Cardiac fibroblast (primary cell): ENCODE results near the gene PKDCC.
A peak's percentile ranks its signal among the peaks of the same experiment; 100 is the strongest.

ENCODE experiments used
- DNase-seq, 2 donors: peaks; one replicate each; pipeline versions ENCODE4 v3.0.0 to v3.0.0-alpha.2; 2010; ENCODE audit warnings: low read depth in 2 of 2
- H3K4me3 ChIP-seq, 2 donors: replicated peaks in 1 of 2; 1 replicate in 1 of 2; 2 replicates in 1 of 2; pipeline ENCODE4 v1.5.1; 2011; ENCODE audit warnings: low read depth in 2 of 2, low read length in 2 of 2, mild to moderate bottlenecking in 2 of 2, moderate library complexity in 1 of 2
- TF ChIP-seq, protein P1 (sequence below): IDR thresholded peaks from one replicate; pipeline ENCODE4 v1.5.1; 2011; ENCODE audit warnings: low read depth, mild to moderate bottlenecking, low read length, inconsistent platforms

Gene PKDCC

DNA sequence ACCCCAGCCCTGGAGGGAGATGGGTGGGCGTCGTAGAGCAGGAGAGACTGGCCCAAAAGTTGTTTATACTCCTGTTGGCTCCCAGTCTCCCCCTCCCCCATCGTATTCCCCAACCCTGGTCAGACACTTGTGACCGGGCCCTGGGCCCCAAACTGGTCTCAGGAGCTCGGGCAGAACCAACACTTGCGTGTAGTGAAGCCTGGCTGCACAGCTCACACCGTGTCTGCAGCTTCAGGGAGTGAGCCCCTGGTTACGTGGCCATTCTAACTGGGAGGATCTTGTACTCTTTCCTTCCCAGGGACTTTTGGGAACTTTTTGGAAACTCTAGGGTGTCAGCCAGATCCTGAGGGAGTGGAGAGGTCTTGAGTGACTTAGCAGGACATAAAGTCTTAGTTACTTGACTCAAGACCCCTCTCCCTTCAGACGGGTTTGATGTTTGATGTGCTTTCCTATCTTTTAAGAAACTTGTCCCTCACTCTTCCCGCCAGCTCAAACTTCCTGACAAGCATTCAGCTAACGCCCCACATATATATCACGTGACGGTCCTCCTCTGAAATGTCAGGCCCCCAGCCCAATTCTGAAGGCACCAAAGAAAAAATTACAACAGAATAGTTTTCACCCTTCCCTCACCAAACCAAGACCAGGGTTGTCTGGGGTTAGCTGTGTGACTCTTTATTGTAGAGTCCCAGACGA, 2.3 kb downstream of the PKDCC start:
- TF ChIP-seq, protein P1, sequence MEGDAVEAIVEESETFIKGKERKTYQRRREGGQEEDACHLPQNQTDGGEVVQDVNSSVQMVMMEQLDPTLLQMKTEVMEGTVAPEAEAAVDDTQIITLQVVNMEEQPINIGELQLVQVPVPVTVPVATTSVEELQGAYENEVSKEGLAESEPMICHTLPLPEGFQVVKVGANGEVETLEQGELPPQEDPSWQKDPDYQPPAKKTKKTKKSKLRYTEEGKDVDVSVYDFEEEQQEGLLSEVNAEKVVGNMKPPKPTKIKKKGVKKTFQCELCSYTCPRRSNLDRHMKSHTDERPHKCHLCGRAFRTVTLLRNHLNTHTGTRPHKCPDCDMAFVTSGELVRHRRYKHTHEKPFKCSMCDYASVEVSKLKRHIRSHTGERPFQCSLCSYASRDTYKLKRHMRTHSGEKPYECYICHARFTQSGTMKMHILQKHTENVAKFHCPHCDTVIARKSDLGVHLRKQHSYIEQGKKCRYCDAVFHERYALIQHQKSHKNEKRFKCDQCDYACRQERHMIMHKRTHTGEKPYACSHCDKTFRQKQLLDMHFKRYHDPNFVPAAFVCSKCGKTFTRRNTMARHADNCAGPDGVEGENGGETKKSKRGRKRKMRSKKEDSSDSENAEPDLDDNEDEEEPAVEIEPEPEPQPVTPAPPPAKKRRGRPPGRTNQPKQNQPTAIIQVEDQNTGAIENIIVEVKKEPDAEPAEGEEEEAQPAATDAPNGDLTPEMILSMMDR = no peak
- H3K4me3 ChIP-seq = peak overlapping the region; percentile 64 to 91
- DNase-seq = no peak

DNA sequence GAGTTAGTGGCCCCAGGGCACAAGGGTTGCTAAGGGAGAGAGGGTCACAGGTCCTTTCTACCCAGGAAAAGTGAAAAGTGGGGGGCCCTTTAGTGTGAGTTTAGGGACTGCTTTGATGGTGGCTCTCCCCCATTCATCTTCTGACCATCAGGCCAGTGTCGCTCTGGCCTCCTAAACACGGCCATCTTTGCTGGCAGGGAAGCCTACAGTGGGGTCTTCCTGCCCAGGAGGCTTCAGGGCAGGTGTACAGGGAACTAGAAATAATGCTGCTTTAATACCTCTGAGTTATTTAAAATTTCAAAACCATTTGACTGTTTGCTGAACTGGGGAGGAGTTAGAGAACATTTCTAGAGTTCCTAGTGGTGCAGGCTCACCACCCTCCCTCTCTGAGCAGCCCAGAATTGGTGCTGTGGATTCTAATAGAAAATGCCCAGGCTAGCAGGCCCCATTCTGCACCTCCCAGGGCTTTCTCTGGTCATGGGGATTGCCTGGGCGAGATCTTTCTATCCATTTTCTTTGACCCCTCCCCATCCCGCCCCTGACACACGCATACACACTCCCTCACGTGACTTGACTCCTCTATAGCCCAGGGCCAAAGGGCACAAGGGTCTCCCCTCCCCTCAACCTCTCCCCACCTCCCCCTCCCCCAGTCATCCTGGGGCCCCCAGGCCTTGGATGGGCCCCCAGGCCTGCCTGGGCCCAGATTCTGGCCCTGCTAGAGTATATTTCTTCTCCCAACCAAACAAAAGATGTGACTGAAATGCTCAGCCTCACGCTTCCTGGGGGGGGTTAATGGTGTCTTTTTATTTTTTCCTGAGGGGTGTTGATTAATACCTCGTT, 3.1 kb downstream of the PKDCC start:
- TF ChIP-seq, protein P1 = no peak
- H3K4me3 ChIP-seq = peak overlapping the region in 1 of 2 donors; percentile 91
- DNase-seq = peak in 1 of 2 donors; percentile 58

DNA sequence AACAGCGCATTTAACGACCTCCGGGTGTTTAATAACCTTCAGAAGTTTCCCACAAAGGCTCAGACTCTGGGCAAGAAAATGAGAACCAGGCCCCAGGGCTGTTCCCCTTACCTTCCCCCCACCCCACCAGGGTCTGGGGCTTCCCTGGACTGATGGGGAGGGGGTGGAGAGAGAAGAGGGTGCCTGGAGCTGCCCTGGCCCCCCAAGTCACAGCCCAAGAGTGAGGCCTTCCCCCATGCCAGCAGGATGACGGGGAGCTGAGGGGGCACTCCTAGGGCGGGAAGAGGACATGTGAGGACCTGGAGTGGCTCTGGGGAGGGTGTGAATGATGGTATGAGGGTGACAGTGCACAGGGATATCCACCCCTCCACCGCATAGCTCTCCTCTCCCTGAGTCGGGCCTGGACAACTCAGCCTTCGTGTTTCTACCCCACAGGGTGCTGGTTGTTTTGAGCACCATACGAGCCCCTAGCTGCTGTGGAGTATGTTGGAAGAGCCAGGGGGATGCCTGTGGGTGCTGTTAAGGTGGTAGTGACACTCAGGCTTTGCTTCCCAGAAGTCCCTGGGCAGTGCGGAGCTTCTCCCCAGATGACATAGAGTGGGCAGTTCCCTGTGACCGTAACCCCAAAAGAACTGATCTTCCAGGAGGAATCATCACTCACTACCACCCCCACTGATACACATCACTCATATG, 3.9 kb downstream of the PKDCC start:
- TF ChIP-seq, protein P1 = no peak
- H3K4me3 ChIP-seq = peak overlapping the region in 1 of 2 donors; percentile 91
- DNase-seq = no peak

DNA sequence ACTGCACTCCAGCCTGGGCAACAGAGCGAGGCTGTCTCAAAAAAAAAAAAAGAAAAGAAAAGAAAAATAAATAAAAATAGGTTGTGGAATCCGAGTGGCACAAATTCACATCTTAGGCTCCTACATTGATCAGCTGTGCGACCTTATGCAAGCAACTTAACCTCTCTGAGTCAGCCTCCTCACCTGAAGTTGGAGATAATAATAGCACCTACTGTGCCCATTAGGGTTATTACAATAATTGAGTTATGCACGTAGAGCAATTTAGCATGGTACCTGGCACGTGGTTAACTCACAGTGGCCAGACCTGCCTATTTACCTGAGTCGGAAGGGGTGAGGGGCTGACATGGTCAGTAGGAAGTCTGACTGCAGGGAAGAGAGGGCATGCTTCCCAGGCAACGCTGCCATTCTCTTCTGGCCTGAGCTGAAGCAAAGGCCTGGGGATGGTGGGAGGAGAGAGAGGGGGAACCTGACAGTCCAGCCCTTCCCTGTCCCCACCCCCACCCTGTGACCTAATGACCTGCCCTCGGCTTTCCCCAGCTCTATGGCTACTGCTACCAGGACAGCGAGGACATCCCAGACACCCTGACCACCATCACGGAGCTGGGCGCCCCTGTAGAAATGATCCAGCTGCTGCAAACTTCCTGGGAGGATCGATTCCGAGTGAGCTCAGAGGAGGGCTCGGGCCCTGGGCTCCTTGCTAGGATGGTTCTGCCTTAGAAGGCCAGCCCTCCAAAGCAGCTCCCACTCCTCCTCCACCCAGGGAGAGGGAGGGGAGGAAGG, 5.1 kb downstream of the PKDCC start:
- DNase-seq = peak; percentile 46 to 84
- H3K4me3 ChIP-seq = no peak overlapping the region
- TF ChIP-seq, protein P1 = no peak

DNA sequence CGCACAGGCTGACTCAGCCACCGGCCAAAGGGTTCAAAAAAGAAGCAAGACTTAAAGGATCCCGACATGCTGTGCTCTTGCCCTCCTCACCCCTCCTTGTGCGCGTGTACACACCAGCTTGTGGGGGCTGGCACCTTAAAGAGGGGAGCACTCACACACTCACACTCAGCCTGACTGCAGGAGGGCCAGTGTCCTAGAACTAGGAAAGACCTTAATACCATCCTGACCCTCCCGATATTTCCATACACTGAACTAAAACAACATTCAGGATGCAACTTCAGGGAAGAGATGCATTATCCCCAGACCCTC, 5.6 kb downstream of the PKDCC start:
- H3K4me3 ChIP-seq = no peak overlapping the region
- TF ChIP-seq, protein P1 = no peak
- DNase-seq = no peak

DNA sequence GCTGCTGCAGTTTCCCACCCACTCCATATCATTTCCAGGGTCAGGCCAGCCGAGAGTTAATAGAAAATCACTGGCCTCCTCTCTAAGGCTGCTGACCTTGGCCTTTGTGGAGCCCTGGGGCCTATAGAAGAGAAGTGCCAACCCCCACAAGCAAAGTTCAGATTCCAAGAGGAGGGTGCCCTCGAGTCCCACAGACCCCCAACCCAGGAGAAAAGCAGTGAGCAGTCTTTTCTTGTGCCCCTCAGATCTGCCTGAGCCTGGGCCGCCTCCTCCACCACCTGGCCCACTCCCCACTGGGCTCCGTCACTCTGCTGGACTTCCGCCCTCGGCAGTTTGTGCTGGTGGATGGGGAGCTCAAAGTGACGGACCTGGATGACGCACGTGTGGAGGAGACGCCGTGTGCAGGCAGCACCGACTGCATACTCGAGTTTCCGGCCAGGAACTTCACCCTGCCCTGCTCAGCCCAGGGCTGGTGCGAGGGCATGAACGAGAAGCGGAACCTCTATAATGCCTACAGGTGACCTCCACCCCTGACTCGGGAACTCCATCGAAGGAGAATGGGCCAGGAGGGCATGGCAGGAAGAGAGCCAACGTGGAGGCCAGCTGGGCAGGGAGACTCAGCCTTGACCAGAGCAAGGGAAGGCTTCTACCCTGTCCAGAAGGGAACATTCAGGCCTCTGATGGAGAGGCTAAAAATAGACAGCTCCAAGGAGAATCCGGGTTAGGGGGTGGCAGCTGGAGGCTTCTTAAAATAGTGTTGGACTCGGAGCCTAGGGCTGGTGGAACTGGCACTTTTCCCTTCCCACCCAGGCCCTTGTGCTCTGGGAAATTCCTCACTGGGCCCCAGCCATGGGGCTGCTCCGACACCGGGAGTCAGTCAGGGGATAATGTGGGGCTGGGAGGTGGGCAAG, 6.2 kb downstream of the PKDCC start:
- DNase-seq = no peak
- H3K4me3 ChIP-seq = no peak overlapping the region
- TF ChIP-seq, protein P1 = no peak
